K562 (cell line): Measurements from ENCODE around the gene PBX2. TPM values are rescaled to one million over a fixed set of nuclear protein-coding genes. Genes with fewer than 3 reads are reported as not detected.

ENCODE experiments used
- FOXJ2 ChIP-seq: fragments of 200-800 bp; sonication (Bioruptor generic); IDR thresholded peaks from 2 replicates; pipeline ENCODE4 v1.6.1; 2016; ENCODE audit warnings: missing genetic modification characterization, missing compliant biosample characterization
- HCFC1 ChIP-seq: IDR thresholded peaks from 2 replicates; pipeline ENCODE4 v1.6.1; 2012; ENCODE audit warnings: low read depth, low read length, improper control_type of control experiment
- ILF3 ChIP-seq: fragments of 450-650 bp; IDR thresholded peaks from 2 replicates; pipeline ENCODE4 v1.6.1; 2018; ENCODE audit warnings: antibody characterized with exemption, mild to moderate bottlenecking, moderate library complexity, borderline replicate concordance
- MAFF ChIP-seq: IDR thresholded peaks from 2 replicates; pipeline ENCODE4 v1.6.1; 2012; ENCODE audit warnings: low read length, improper control_type of control experiment
- MAZ ChIP-seq, 2 experiments: fragments of 450-650 bp in 1 of 2; sonication (generic) in 1 of 2; formaldehyde crosslinking; IDR thresholded peaks in 1 of 2; conservative IDR thresholded peaks in 1 of 2; 2 replicates each; pipeline versions ENCODE4 v1.4.0 to v1.5.0; 2020; ENCODE audit warnings: mild to moderate bottlenecking in 1 of 2, missing genetic modification reagents in 1 of 2
- MXI1 ChIP-seq: IDR thresholded peaks from 2 replicates; pipeline ENCODE4 v1.6.1; 2011; ENCODE audit warnings: low read depth, mild to moderate bottlenecking, improper control_type of control experiment, low read length
- PPARD ChIP-seq: fragments of 250-450 bp; sonication (Bioruptor Pico); IDR thresholded peaks from 2 replicates; pipeline ENCODE4 v1.8.0; 2022; ENCODE audit warnings: inconsistent platforms, mild to moderate bottlenecking, moderate library complexity
- PRPF4 ChIP-seq: fragments of 200-400 bp; formaldehyde crosslinking; IDR thresholded peaks from one replicate; pipeline ENCODE4 v1.6.1; 2017; ENCODE audit warnings: low read length, low read depth, mild to moderate bottlenecking; ENCODE audit not compliant: insufficient read depth, poor library complexity, severe bottlenecking
- RFX5 ChIP-seq: IDR thresholded peaks from 2 replicates; pipeline ENCODE4 v1.6.1; 2011; ENCODE audit warnings: low read depth, mild to moderate bottlenecking, improper control_type of control experiment, low read length
- SMC3 ChIP-seq: conservative IDR thresholded peaks from 2 replicates; pipeline ENCODE4 v1.6.1; 2011; ENCODE audit warnings: low read depth, low read length, improper control_type of control experiment; ENCODE audit not compliant: insufficient read depth
- TAF1 ChIP-seq: IDR thresholded peaks from 2 replicates; pipeline ENCODE4 v1.6.1; 2011; ENCODE audit warnings: mild to moderate bottlenecking, low read length, moderate library complexity; ENCODE audit not compliant: insufficient read depth, control insufficient read depth, severe bottlenecking; ENCODE audit errors: extremely low read depth
- TOE1 ChIP-seq, 2 experiments: fragments of 450-650 bp in 1 of 2; sonication (generic) in 1 of 2; formaldehyde crosslinking in 1 of 2; IDR thresholded peaks; 2 replicates each; pipeline versions ENCODE4 v1.7.1 to v1.8.0; 2016 to 2022; ENCODE audit warnings: borderline replicate concordance in 2 of 2, mild to moderate bottlenecking in 2 of 2, antibody characterized with exemption in 1 of 2, inconsistent platforms in 1 of 2, low read depth in 1 of 2, missing genetic modification reagents in 1 of 2, moderate library complexity in 1 of 2
- U2AF2 ChIP-seq: fragments of 200-400 bp; formaldehyde crosslinking; optimal IDR thresholded peaks from 2 replicates; pipeline ENCODE3; 2017; ENCODE audit warnings: low read depth, mild to moderate bottlenecking, low read length
- ZNF140 ChIP-seq: fragments of 250-450 bp; sonication (Bioruptor Pico); IDR thresholded peaks from 2 replicates; pipeline ENCODE4 v1.8.0; 2021; ENCODE audit warnings: moderate library complexity, mild to moderate bottlenecking, inconsistent platforms
- polyA plus RNA-seq, 8 experiments: library from polyadenylated mRNA; depleted of rRNA in 4 of 8; stranded (reverse) in 5 of 8; unstranded in 3 of 8; fragments of >200 nt; fragmentation: Nextera tagmentation in 2 of 8; fragmentation: Illumina TruSeq in 1 of 8; extraction: Ambion mirVana in 2 of 8; extraction: Trizol in 1 of 8; gene quantifications; 2 replicates each; pipeline versions ENCODE4 v1.2.1 to v1.2.3, GENCODE V29; 2011 to 2014; ENCODE audit warnings: inconsistent platforms in 1 of 8, missing spikeins in 1 of 8
- total RNA-seq, 7 experiments: library from RNA; depleted of rRNA in 6 of 7; stranded (reverse); fragments of >200 nt in 6 of 7; fragmentation: Illumina TruSeq in 2 of 7; extraction: Trizol in 2 of 7; gene quantifications; 2 replicates each; pipeline versions ENCODE4 v1.2.1 to v1.2.3, GENCODE V29; 2011 to 2021; ENCODE audit warnings: low replicate concordance in 1 of 7
- TF ChIP-seq, protein P1 (sequence below): sonication (generic); formaldehyde crosslinking; IDR thresholded peaks from 2 replicates; pipeline ENCODE4 v1.8.1; 2023; ENCODE audit warnings: mild to moderate bottlenecking, missing genetic modification reagents, moderate library complexity
- TF ChIP-seq, protein P2 (sequence below): fragments of 450-650 bp; IDR thresholded peaks from 2 replicates; pipeline ENCODE4 v1.7.1; 2018; ENCODE audit warnings: mild to moderate bottlenecking, low read depth; ENCODE audit not compliant: partially characterized antibody
- TF ChIP-seq, protein P3 (sequence below): fragments of 200-400 bp; formaldehyde crosslinking; IDR thresholded peaks from 2 replicates; pipeline ENCODE4 v1.6.1; 2017; ENCODE audit warnings: mild to moderate bottlenecking, low read depth, low read length, moderate library complexity
- TF ChIP-seq, protein P4 (sequence below), 2 experiments: fragments of 450-650 bp in 1 of 2; sonication (generic) in 1 of 2; formaldehyde crosslinking in 1 of 2; IDR thresholded peaks in 1 of 2; conservative IDR thresholded peaks in 1 of 2; 2 replicates each; pipeline versions ENCODE4 v1.6.1 to v1.8.1; 2016 to 2023; ENCODE audit warnings: mild to moderate bottlenecking in 2 of 2, moderate library complexity in 2 of 2, inconsistent platforms in 1 of 2, missing genetic modification reagents in 1 of 2

Gene PBX2
- total and polyA plus RNA-seq, 9 of the 15 experiments (the other 6 are each of a cell fraction or from before 2014, with no cell fraction given) = 1.9 to 134 (median 62.5) TPM

DNA sequence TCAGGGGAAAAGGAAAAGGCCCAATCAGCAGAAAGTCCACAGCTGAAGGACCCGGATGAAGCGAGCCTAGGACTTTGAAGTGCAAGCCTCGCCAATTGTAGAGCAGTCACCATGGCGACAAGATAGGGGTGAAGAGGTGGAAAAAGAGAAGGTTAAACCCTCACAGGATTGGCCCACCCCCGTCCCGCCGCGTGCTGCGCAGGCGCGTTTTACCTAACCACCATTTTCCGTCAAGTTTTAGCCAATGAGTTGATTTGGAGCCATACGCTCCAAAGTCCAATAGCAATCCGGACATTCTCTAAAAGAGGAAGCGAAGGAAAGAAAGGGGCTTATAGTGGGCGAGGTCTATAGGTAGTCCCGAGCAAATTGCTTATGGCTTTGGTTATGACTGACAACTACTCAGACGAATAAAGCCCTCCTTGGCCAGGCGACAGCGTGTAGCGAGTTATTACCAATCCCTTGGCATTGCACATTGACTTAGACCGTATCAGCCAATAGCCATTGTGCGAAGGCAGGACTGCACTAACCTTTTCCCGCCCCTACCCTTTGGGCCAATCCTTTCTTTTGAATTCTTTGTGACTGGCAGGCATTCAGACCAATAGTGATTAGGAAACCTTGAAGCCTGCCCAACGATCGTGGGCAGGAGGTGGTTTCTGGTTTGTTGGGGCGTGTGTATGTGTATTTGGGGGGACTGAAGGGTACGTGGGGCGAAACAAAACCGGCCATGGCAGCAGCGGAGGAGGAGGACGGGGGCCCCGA, 12.0 kb downstream of the PBX2 start, which contains the start of gene RNF5 (continued):
- TF ChIP-seq, protein P1, sequence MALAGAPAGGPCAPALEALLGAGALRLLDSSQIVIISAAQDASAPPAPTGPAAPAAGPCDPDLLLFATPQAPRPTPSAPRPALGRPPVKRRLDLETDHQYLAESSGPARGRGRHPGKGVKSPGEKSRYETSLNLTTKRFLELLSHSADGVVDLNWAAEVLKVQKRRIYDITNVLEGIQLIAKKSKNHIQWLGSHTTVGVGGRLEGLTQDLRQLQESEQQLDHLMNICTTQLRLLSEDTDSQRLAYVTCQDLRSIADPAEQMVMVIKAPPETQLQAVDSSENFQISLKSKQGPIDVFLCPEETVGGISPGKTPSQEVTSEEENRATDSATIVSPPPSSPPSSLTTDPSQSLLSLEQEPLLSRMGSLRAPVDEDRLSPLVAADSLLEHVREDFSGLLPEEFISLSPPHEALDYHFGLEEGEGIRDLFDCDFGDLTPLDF (CRISPR knock-in tag) = peak; percentile 87; the same call in 1 of the 2 replicates
- TF ChIP-seq PPARD (no peak), TAF1 (peak; percentile 41), FOXJ2 (tag) (peak; percentile 94), U2AF2 (no peak), MAZ (CRISPR knock-in tag; conservative IDR thresholded peaks at IDR 0.05 in 1 of 2, IDR thresholded peaks at IDR 0.05 in 1 of 2) (peak in 1 of 2 experiments; percentile 42; a peak in 2 of 4 replicates), ZNF140 (CRISPR knock-in tag) (no peak), MAFF (peak; percentile 96), PRPF4 (no peak), RFX5 (peak; percentile 65; the same call in 1 of the 2 replicates), TOE1 (IDR thresholded peaks at IDR 0.05; ENCODE audit: borderline replicate concordance) (no peak), TOE1 (CRISPR knock-in tag; IDR thresholded peaks at IDR 0.05; ENCODE audit: borderline replicate concordance, low read depth) (no peak), SMC3 (no peak), ILF3 (no peak), HCFC1 (peak; percentile 8; the same call in 1 of the 2 replicates), MXI1 (peak; percentile 88)
- TF ChIP-seq, protein P2, sequence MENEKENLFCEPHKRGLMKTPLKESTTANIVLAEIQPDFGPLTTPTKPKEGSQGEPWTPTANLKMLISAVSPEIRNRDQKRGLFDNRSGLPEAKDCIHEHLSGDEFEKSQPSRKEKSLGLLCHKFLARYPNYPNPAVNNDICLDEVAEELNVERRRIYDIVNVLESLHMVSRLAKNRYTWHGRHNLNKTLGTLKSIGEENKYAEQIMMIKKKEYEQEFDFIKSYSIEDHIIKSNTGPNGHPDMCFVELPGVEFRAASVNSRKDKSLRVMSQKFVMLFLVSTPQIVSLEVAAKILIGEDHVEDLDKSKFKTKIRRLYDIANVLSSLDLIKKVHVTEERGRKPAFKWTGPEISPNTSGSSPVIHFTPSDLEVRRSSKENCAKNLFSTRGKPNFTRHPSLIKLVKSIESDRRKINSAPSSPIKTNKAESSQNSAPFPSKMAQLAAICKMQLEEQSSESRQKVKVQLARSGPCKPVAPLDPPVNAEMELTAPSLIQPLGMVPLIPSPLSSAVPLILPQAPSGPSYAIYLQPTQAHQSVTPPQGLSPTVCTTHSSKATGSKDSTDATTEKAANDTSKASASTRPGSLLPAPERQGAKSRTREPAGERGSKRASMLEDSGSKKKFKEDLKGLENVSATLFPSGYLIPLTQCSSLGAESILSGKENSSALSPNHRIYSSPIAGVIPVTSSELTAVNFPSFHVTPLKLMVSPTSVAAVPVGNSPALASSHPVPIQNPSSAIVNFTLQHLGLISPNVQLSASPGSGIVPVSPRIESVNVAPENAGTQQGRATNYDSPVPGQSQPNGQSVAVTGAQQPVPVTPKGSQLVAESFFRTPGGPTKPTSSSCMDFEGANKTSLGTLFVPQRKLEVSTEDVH = peak; percentile 52
- TF ChIP-seq, protein P3, sequence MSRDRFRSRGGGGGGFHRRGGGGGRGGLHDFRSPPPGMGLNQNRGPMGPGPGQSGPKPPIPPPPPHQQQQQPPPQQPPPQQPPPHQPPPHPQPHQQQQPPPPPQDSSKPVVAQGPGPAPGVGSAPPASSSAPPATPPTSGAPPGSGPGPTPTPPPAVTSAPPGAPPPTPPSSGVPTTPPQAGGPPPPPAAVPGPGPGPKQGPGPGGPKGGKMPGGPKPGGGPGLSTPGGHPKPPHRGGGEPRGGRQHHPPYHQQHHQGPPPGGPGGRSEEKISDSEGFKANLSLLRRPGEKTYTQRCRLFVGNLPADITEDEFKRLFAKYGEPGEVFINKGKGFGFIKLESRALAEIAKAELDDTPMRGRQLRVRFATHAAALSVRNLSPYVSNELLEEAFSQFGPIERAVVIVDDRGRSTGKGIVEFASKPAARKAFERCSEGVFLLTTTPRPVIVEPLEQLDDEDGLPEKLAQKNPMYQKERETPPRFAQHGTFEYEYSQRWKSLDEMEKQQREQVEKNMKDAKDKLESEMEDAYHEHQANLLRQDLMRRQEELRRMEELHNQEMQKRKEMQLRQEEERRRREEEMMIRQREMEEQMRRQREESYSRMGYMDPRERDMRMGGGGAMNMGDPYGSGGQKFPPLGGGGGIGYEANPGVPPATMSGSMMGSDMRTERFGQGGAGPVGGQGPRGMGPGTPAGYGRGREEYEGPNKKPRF = no peak
- TF ChIP-seq, protein P4, sequence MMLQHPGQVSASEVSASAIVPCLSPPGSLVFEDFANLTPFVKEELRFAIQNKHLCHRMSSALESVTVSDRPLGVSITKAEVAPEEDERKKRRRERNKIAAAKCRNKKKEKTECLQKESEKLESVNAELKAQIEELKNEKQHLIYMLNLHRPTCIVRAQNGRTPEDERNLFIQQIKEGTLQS (IDR thresholded peaks at IDR 0.05) = no peak
- TF ChIP-seq, protein P4 (CRISPR knock-in tag; conservative IDR thresholded peaks at IDR 0.05) = peak; percentile 75
